ENCODE data around the gene BCR. TPM values are rescaled to one million over a fixed set of nuclear protein-coding genes. Genes with fewer than 3 reads are reported as not detected.

The BCR gene
- total and polyA plus RNA-seq, 2 of the 4 experiments (the other 2 are of a cell fraction): 28.9 to 44.6 TPM

DNA sequence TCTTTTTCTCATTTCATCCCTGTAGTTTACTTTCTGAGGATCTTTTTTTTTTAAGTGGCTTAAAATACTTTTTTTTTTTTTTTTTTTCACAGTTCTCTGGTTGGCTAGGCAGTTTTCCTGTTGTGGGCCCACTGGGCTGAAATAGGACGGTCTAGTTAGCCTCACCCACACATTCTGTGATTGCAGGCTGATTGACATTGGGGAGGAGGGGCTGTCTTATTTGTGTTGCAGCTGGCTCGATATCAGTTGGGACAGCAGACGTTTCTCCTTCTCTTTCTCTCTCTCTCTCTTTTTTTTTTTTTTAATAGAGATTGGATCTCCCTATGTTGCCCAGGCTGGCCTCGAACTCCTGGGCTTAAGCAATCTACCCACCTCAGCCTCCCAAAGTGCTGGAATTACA is 6.9 kb downstream of the BCR start:
- Histone ChIP-seq H3K9me1 (ENCODE audit: insufficient read depth, low read length) (peaks cover 26% of the 10 kb centered on the region), H3K27me3 (ENCODE audit: control insufficient read depth, insufficient read depth, low read length) (no peaks in the 10 kb centered on the region), H3K36me3 (ENCODE audit: control insufficient read depth, insufficient read depth, low read length) (peaks cover 4% of the 10 kb centered on the region; the same call in 1 of the 2 replicates), H2BK5ac (ENCODE audit: low read depth, low read length, poor library complexity, severe bottlenecking) (no peak overlapping the region), H4K5ac (ENCODE audit: low read depth, low read length) (no peak overlapping the region), H4K20me1 (ENCODE audit: insufficient read depth, low read length) (peaks cover 73% of the 10 kb centered on the region), H2BK20ac (ENCODE audit: low read depth, low read length) (no peak overlapping the region), H3K27ac (ENCODE audit: insufficient read depth, low read length) (no peak overlapping the region), H2BK120ac (ENCODE audit: low read depth, low read length) (no peak overlapping the region), H2AK5ac (ENCODE audit: low read depth, low read length) (no peak overlapping the region), H3K23ac (ENCODE audit: low read depth, low read length) (no peak overlapping the region), H3K4ac (ENCODE audit: low read depth, low read length) (no peak overlapping the region), H2BK15ac (ENCODE audit: low read depth, low read length) (no peak overlapping the region), H2AK9ac (replicated peaks; ENCODE audit: low read depth, low read length, poor library complexity) (no peak overlapping the region), H3K4me3 (ENCODE audit: insufficient read depth, low read depth, low read length) (no peak overlapping the region), H4K8ac (ENCODE audit: low read depth in 2 of 2, low read length in 2 of 2) (no peak overlapping the region), H3K56ac (ENCODE audit: extremely low read depth, insufficient read depth, low read length) (no peak overlapping the region), H2AFZ (replicated peaks; ENCODE audit: low read length, poor library complexity) (no peak overlapping the region), H3K14ac (replicated peaks; ENCODE audit: low read depth, low read length) (no peak overlapping the region), H4K91ac (ENCODE audit: insufficient read depth, low read depth, low read length) (no peak overlapping the region), H3K9ac (ENCODE audit: low read depth, low read length) (no peak overlapping the region), H3K9me3 (ENCODE audit: control insufficient read depth, insufficient read depth, low read length) (no peaks in the 10 kb centered on the region), H3K4me2 (ENCODE audit: low read depth, low read length) (no peak overlapping the region), H3K18ac (ENCODE audit: low read depth, low read length) (no peak overlapping the region), H3K79me1 (ENCODE audit: low read depth in 1 of 2, low read length in 2 of 2) (peaks cover 28 to 87% of the 10 kb centered on the region in 2 experiments), H3K4me1 (ENCODE audit: control insufficient read depth, insufficient read depth, low read length) (peaks cover 20% of the 10 kb centered on the region)
- WGBS, 2 experiments (ENCODE audit: extremely low coverage in 2 of 2, insufficient read length in 1 of 2): no CpG with 5 or more reads among the region's 4 CpGs
- in situ Hi-C loops (cut with MboI; ENCODE audit: low sequenced_read_pairs): no loop called here
- ChIA-PET CTCF (no interaction called here), POLR2A (ENCODE audit: unreplicated experiment) (no interaction called here)
- intact Hi-C loops (cut with micrococcal nuclease): no loop called here
- TF ChIP-seq, protein P1, sequence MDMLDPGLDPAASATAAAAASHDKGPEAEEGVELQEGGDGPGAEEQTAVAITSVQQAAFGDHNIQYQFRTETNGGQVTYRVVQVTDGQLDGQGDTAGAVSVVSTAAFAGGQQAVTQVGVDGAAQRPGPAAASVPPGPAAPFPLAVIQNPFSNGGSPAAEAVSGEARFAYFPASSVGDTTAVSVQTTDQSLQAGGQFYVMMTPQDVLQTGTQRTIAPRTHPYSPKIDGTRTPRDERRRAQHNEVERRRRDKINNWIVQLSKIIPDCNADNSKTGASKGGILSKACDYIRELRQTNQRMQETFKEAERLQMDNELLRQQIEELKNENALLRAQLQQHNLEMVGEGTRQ (IDR thresholded peaks at IDR 0.05; ENCODE audit: low read depth, low read length): no peak
- TF ChIP-seq NFE2L2 (IDR thresholded peaks at IDR 0.05; ENCODE audit: low read depth, low read length) (no peak), MAZ (IDR thresholded peaks at IDR 0.05; ENCODE audit: borderline replicate concordance, low read depth, low read length) (no peak), POLR2A (IDR thresholded peaks at IDR 0.05; ENCODE audit: low read depth, low read length) (no peak), BHLHE40 (IDR thresholded peaks at IDR 0.05; ENCODE audit: low read depth, low read length) (no peak), MAFK (IDR thresholded peaks at IDR 0.05; ENCODE audit: low read depth, low read length) (no peak), CEBPB (IDR thresholded peaks at IDR 0.05; ENCODE audit: low read depth, low read length) (no peak), RFX5 (IDR thresholded peaks at IDR 0.05; ENCODE audit: low read depth, low read length) (no peak)
- TF ChIP-seq, protein P2, sequence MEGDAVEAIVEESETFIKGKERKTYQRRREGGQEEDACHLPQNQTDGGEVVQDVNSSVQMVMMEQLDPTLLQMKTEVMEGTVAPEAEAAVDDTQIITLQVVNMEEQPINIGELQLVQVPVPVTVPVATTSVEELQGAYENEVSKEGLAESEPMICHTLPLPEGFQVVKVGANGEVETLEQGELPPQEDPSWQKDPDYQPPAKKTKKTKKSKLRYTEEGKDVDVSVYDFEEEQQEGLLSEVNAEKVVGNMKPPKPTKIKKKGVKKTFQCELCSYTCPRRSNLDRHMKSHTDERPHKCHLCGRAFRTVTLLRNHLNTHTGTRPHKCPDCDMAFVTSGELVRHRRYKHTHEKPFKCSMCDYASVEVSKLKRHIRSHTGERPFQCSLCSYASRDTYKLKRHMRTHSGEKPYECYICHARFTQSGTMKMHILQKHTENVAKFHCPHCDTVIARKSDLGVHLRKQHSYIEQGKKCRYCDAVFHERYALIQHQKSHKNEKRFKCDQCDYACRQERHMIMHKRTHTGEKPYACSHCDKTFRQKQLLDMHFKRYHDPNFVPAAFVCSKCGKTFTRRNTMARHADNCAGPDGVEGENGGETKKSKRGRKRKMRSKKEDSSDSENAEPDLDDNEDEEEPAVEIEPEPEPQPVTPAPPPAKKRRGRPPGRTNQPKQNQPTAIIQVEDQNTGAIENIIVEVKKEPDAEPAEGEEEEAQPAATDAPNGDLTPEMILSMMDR (conservative IDR thresholded peaks at IDR 0.05; ENCODE audit: low read depth, low read length): no peak
- TF ChIP-seq, protein P3, sequence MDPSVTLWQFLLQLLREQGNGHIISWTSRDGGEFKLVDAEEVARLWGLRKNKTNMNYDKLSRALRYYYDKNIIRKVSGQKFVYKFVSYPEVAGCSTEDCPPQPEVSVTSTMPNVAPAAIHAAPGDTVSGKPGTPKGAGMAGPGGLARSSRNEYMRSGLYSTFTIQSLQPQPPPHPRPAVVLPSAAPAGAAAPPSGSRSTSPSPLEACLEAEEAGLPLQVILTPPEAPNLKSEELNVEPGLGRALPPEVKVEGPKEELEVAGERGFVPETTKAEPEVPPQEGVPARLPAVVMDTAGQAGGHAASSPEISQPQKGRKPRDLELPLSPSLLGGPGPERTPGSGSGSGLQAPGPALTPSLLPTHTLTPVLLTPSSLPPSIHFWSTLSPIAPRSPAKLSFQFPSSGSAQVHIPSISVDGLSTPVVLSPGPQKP (IDR thresholded peaks at IDR 0.05; ENCODE audit: borderline replicate concordance, low read depth, low read length): no peak
- DNase-seq (no peak), ATAC-seq (ENCODE audit: low read depth) (no peak)
- BruUV-seq (replicated peaks): no TSS peak
- dilution Hi-C loops (cut with HindIII; ENCODE audit: low sequenced_read_pairs, unreplicated experiment): no loop called here

All from IMR-90 (cell line).